ENCODE measurements around the gene ELAPOR2.
"Not testable (repeated sequence)": the region's sequence is repeated elsewhere in the genome, so short reads cannot be mapped to it uniquely, and the experiment has no call there.

ELAPOR2 gene

GRCh38 chr7:87046456-87046855, 13.0 kb downstream of the ELAPOR2 start:
- TF ChIP-seq SPI1 (IDR thresholded peaks at IDR 0.05; ENCODE audit: low read depth, low read length) (no peak), POLR2AphosphoS5 (IDR thresholded peaks at IDR 0.05; ENCODE audit: low read depth, low read length) (no peak), POU2F2 (IDR thresholded peaks at IDR 0.05; ENCODE audit: low read depth, low read length) (no peak)
- DNase-seq (ENCODE audit: insufficient read length, low spot score): no peak
- no peak for FAIRE-seq

- FAIRE-seq; DNase-seq (ENCODE audit: insufficient read length, low spot score): not testable (repeated sequence)
These were observed 14.7 kb downstream of the ELAPOR2 start for GRCh38 chr7:87044713-87045112.

- FAIRE-seq; DNase-seq (ENCODE audit: insufficient read length, low spot score): not testable (repeated sequence)
These were observed 17.9 kb downstream of the ELAPOR2 start for GRCh38 chr7:87041586-87041985.

- FAIRE-seq; DNase-seq (ENCODE audit: insufficient read length, low spot score): not testable (repeated sequence)
These were observed 19.7 kb downstream of the ELAPOR2 start for GRCh38 chr7:87039691-87040299.

GRCh38 chr7:87038993-87039690, 20.3 kb downstream of the ELAPOR2 start:
- FAIRE-seq (no peak), DNase-seq (ENCODE audit: insufficient read length, low spot score) (no peak)
- TF ChIP-seq POLR2AphosphoS5 (IDR thresholded peaks at IDR 0.05; ENCODE audit: low read depth, low read length): no peak
- TF ChIP-seq SPI1 (IDR thresholded peaks at IDR 0.05; ENCODE audit: low read depth, low read length): no peak
- TF ChIP-seq POU2F2 (IDR thresholded peaks at IDR 0.05; ENCODE audit: low read depth, low read length): no peak
- no peak for TF ChIP-seq TAF1 (IDR thresholded peaks at IDR 0.05; ENCODE audit: low read depth, low read length)
- TF ChIP-seq PAX5 (IDR thresholded peaks at IDR 0.05; ENCODE audit: insufficient read depth, low read length, severe bottlenecking): no peak
- TF ChIP-seq POLR2A (IDR thresholded peaks at IDR 0.05; ENCODE audit: low read depth, low read length): no peak

- FAIRE-seq: no peak
- no peak for DNase-seq (ENCODE audit: insufficient read length, low spot score)
- TF ChIP-seq PAX5 (IDR thresholded peaks at IDR 0.05; ENCODE audit: insufficient read depth, low read length, severe bottlenecking) (no peak), POLR2A (IDR thresholded peaks at IDR 0.05; ENCODE audit: low read depth, low read length) (no peak), POU2F2 (IDR thresholded peaks at IDR 0.05; ENCODE audit: low read depth, low read length) (no peak), TAF1 (IDR thresholded peaks at IDR 0.05; ENCODE audit: low read depth, low read length) (no peak), POLR2AphosphoS5 (IDR thresholded peaks at IDR 0.05; ENCODE audit: low read depth, low read length) (no peak), SPI1 (IDR thresholded peaks at IDR 0.05; ENCODE audit: low read depth, low read length) (no peak)
These were observed 22.5 kb downstream of the ELAPOR2 start for GRCh38 chr7:87036985-87037384.

GRCh38 chr7:87032604-87033339, 26.7 kb downstream of the ELAPOR2 start:
- no peak for DNase-seq (ENCODE audit: insufficient read length, low spot score)
- FAIRE-seq: peak; percentile 48
- TF ChIP-seq SPI1 (IDR thresholded peaks at IDR 0.05; ENCODE audit: low read depth, low read length) (no peak), POLR2AphosphoS5 (IDR thresholded peaks at IDR 0.05; ENCODE audit: low read depth, low read length) (no peak), PAX5 (IDR thresholded peaks at IDR 0.05; ENCODE audit: insufficient read depth, low read length, severe bottlenecking) (no peak), TAF1 (IDR thresholded peaks at IDR 0.05; ENCODE audit: low read depth, low read length) (no peak), POU2F2 (IDR thresholded peaks at IDR 0.05; ENCODE audit: low read depth, low read length) (no peak)

- no peak for TF ChIP-seq POLR2AphosphoS5 (IDR thresholded peaks at IDR 0.05; ENCODE audit: low read depth, low read length)
- TF ChIP-seq TAF1 (IDR thresholded peaks at IDR 0.05; ENCODE audit: low read depth, low read length): no peak
- no peak for TF ChIP-seq POU2F2 (IDR thresholded peaks at IDR 0.05; ENCODE audit: low read depth, low read length)
- TF ChIP-seq POLR2A (IDR thresholded peaks at IDR 0.05; ENCODE audit: low read depth, low read length): no peak
- TF ChIP-seq SPI1 (IDR thresholded peaks at IDR 0.05; ENCODE audit: low read depth, low read length): no peak
- TF ChIP-seq PAX5 (IDR thresholded peaks at IDR 0.05; ENCODE audit: insufficient read depth, low read length, severe bottlenecking): no peak
- no peak for DNase-seq (ENCODE audit: insufficient read length, low spot score)
- no peak for FAIRE-seq
These were observed 30.4 kb downstream of the ELAPOR2 start for GRCh38 chr7:87029078-87029477.

- TF ChIP-seq POU2F2 (IDR thresholded peaks at IDR 0.05; ENCODE audit: low read depth, low read length) (no peak), SPI1 (IDR thresholded peaks at IDR 0.05; ENCODE audit: low read depth, low read length) (no peak), POLR2A (IDR thresholded peaks at IDR 0.05; ENCODE audit: low read depth, low read length) (no peak), PAX5 (IDR thresholded peaks at IDR 0.05; ENCODE audit: insufficient read depth, low read length, severe bottlenecking) (no peak), TAF1 (IDR thresholded peaks at IDR 0.05; ENCODE audit: low read depth, low read length) (no peak), POLR2AphosphoS5 (IDR thresholded peaks at IDR 0.05; ENCODE audit: low read depth, low read length) (no peak)
- DNase-seq (ENCODE audit: insufficient read length, low spot score) (no peak), FAIRE-seq (peak; percentile 47)
These were observed 30.8 kb downstream of the ELAPOR2 start for GRCh38 chr7:87028636-87029035.

- FAIRE-seq: peak; percentile 64
- DNase-seq (ENCODE audit: insufficient read length, low spot score): no peak
- no peak for TF ChIP-seq TAF1 (IDR thresholded peaks at IDR 0.05; ENCODE audit: low read depth, low read length)
- TF ChIP-seq SPI1 (IDR thresholded peaks at IDR 0.05; ENCODE audit: low read depth, low read length): peak; percentile 93
- TF ChIP-seq PAX5 (IDR thresholded peaks at IDR 0.05; ENCODE audit: insufficient read depth, low read length, severe bottlenecking): no peak
- no peak for TF ChIP-seq POU2F2 (IDR thresholded peaks at IDR 0.05; ENCODE audit: low read depth, low read length)
These were observed 31.6 kb downstream of the ELAPOR2 start for GRCh38 chr7:87027900-87028299.
